ENCODE data around the gene SPRED3. TPM values are rescaled to one million over a fixed set of nuclear protein-coding genes. Genes with fewer than 3 reads are reported as not detected.

The SPRED3 gene
- total and polyA plus RNA-seq, 2 of the 8 experiments (the other 6 are each of a cell fraction or from before 2014, with no cell fraction given) = 8.1 to 10.3 TPM

DNA sequence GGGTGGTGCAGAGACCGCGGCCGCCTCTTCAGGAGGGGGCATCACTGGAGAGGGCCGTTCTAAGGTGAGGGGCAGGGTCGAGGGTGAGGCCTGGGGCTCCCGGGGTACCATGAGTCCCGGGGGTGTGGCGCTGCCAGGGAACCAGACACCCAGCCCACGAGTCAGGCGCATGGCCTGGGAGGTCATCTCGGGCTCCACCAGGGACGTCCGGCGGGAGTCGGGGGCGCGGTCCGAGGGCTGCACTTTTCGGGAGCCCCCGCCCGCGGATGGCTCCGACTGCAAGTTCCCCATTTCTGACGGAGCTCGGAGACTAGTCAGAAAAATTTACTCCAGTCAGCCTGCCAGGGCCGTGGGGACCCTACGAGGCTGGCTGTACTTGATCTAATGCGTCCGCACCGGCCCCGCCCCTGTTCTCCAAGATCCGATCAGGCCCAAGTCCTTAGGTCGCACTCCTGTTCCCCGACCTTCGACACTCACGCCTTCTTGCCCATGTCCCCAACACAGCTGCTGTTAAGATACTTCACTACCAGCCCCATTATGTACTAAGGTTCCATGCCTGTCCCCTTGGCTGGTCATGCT, 1.4 kb upstream of the SPRED3 start:
- peak overlapping the region; percentile 44 to 95 (median 74) for H3K4me3 ChIP-seq (ENCODE audit: extremely low read depth in 1 of 4, insufficient read depth in 2 of 4, low read depth in 3 of 4, low read length in 4 of 4)
- FAIRE-seq = no peak
- no peak overlapping the region for H3K23ac ChIP-seq (ENCODE audit: insufficient read length)
- no peaks in the 10 kb centered on the region for H3K27me3 ChIP-seq (replicated peaks in 1 of 4; ENCODE audit: control insufficient read depth in 3 of 4, extremely low read depth in 1 of 4, insufficient read depth in 3 of 4, low read length in 3 of 4)
- peaks cover 0 to 13% (median 7%) of the 10 kb centered on the region in 4 experiments; a peak in 5 of 8 replicates for H3K36me3 ChIP-seq (ENCODE audit: control insufficient read depth in 2 of 4, insufficient read depth in 4 of 4, low read length in 3 of 4)
- peaks cover 0 to 13% of the 10 kb centered on the region in 2 experiments for H4K20me1 ChIP-seq (replicated peaks in 1 of 2; ENCODE audit: control insufficient read depth in 1 of 2, insufficient read depth in 2 of 2, low read length in 2 of 2)
- H2BK12ac ChIP-seq (ENCODE audit: low read depth, low read length) = 0 out of 2 replicates have a peak overlapping the region, but pooled peaks have one; percentile 33
- peaks cover 0 to 7% of the 10 kb centered on the region in 2 experiments; a peak in 2 of 4 replicates for H3K79me2 ChIP-seq (ENCODE audit: control insufficient read depth in 1 of 2, insufficient read depth in 2 of 2, low read length in 2 of 2)
- H3K4me2 ChIP-seq (ENCODE audit: insufficient read depth in 1 of 2, low read depth in 2 of 2, low read length in 2 of 2) = peak overlapping the region; percentile 82 to 92
- no peak for DNase-seq (ENCODE audit: low read depth in 1 of 2, low spot score in 2 of 2)
- H3K56ac ChIP-seq (replicated peaks; ENCODE audit: insufficient read length, low read depth, low read length) = no peak overlapping the region
- no peak overlapping the region for H3K4ac ChIP-seq (replicated peaks; ENCODE audit: insufficient read length, low read depth, low read length)
- H3K79me1 ChIP-seq (ENCODE audit: low read depth, low read length) = peaks cover 4% of the 10 kb centered on the region; the same call in 1 of the 2 replicates
- H2BK15ac ChIP-seq (ENCODE audit: low read length) = peak overlapping the region; percentile 72; the same call in 1 of the 2 replicates
- WGBS, 2 experiments (ENCODE audit: extremely low coverage in 1 of 2, insufficient coverage in 1 of 2, insufficient read length in 1 of 2, insufficient replicate concordance in 2 of 2, low coverage in 1 of 2, low lambda C conversion rate in 2 of 2, missing lambda C conversion rate in 1 of 2) = 64% methylated on average over 30 of the region's 36 CpGs; no CpG with 5 or more reads in 1 of the 2 experiments
- no peak overlapping the region for H2BK20ac ChIP-seq (ENCODE audit: low read length)
- POLR2A ChIA-PET (ENCODE audit: partially characterized antibody) = interaction anchor here (1.0 to 4.3 kb wide), 8 partner anchors 12 to 134 kb away, joined by 3 to 38 read pairs (median 3); partner anchors contain the start of genes FAM98C and PSMD8
- no peak overlapping the region for H2BK120ac ChIP-seq (replicated peaks; ENCODE audit: low read depth, low read length)
- H3K23me2 ChIP-seq (ENCODE audit: low read depth, low read length) = peaks cover 12% of the 10 kb centered on the region
- no peak overlapping the region for H2AFZ ChIP-seq (ENCODE audit: low read length)
- CTCF ChIA-PET (ENCODE audit: partially characterized antibody) = interaction anchor here (0.7 to 1.1 kb wide), 5 partner anchors 26 to 154 kb away, joined by 3 read pairs; partner anchors contain the start of gene PPP1R14A
- H3K9ac ChIP-seq (replicated peaks in 1 of 4; ENCODE audit: extremely low read depth in 1 of 4, low read depth in 3 of 4, low read length in 3 of 4) = peak overlapping the region in 1 of 4 experiments; percentile 53; a peak in 2 of 7 replicates
- H3K14ac ChIP-seq (ENCODE audit: insufficient read length) = no peak overlapping the region
- TF ChIP-seq GABPA (IDR thresholded peaks at IDR 0.05; ENCODE audit: borderline replicate concordance, insufficient read depth, low read length) (peak; percentile 30; the same call in 1 of the 2 replicates), TBP (IDR thresholded peaks at IDR 0.05; ENCODE audit: low read depth, low read length) (no peak), NANOG (IDR thresholded peaks at IDR 0.05; ENCODE audit: insufficient read depth, low read depth, low read length, poor library complexity, severe bottlenecking) (no peak)
- no peak overlapping the region for H3K18ac ChIP-seq (ENCODE audit: extremely low read depth, low read length)
- H3K27ac ChIP-seq (ENCODE audit: low read depth, low read length) = no peak overlapping the region
- H4K91ac ChIP-seq (replicated peaks; ENCODE audit: insufficient read length, low read length) = no peak overlapping the region
- peak overlapping the region; percentile 38 for H4K5ac ChIP-seq (ENCODE audit: insufficient read length, low read depth, low read length)
- H2BK5ac ChIP-seq (ENCODE audit: low read depth, low read length) = no peak overlapping the region
- peaks cover 7 to 23% (median 14%) of the 10 kb centered on the region in 4 experiments for H3K4me1 ChIP-seq (replicated peaks in 1 of 4; ENCODE audit: control insufficient read depth in 3 of 4, insufficient read depth in 4 of 4, low read length in 3 of 4)
- H3K9me3 ChIP-seq (ENCODE audit: insufficient read depth in 2 of 2, low read depth in 1 of 2, low read length in 1 of 2) = no peaks in the 10 kb centered on the region
- H2AK5ac ChIP-seq (ENCODE audit: low read depth, low read length) = no peak overlapping the region
- no peak overlapping the region for H4K8ac ChIP-seq (ENCODE audit: extremely low read depth, insufficient read depth, low read length)
